H1 (cell line): Measurements from ENCODE around the gene LEUTX.
"Not testable (repeated sequence)": the region's sequence is repeated elsewhere in the genome, so short reads cannot be mapped to it uniquely, and the experiment has no call there.

ENCODE experiments used
- EZH2 ChIP-seq: fragments of 200-600 bp; sonication (generic); IDR thresholded peaks from 2 replicates; pipeline ENCODE4 v1.7.1; 2012; ENCODE audit warnings: low read depth, mild to moderate bottlenecking, moderate library complexity, low read length, inconsistent platforms; ENCODE audit not compliant: severe bottlenecking
- FOSL1 ChIP-seq: IDR thresholded peaks from 2 replicates; pipeline ENCODE4 v1.6.1; 2011; ENCODE audit warnings: mild to moderate bottlenecking, low read depth, low read length, moderate library complexity; ENCODE audit not compliant: insufficient read depth
- NRF1 ChIP-seq: IDR thresholded peaks from 2 replicates; pipeline ENCODE4 v1.6.1; 2011; ENCODE audit warnings: mild to moderate bottlenecking, low read depth, low read length, improper control_type of control experiment
- POLR2A ChIP-seq, 2 experiments: IDR thresholded peaks; 1 replicate in 1 of 2; 2 replicates in 1 of 2; pipeline ENCODE4 v1.6.1; 2011; ENCODE audit warnings: low read depth in 2 of 2, low read length in 2 of 2, mild to moderate bottlenecking in 2 of 2; ENCODE audit errors: control extremely low read depth in 1 of 2
- POLR2AphosphoS5 ChIP-seq: IDR thresholded peaks from 2 replicates; pipeline ENCODE4 v1.6.1; 2011; ENCODE audit warnings: low read depth, low read length
- RXRA ChIP-seq: IDR thresholded peaks from 2 replicates; pipeline ENCODE4 v1.6.1; 2011; ENCODE audit warnings: low read depth, mild to moderate bottlenecking, low read length, moderate library complexity; ENCODE audit not compliant: insufficient read depth
- SP1 ChIP-seq: IDR thresholded peaks from 2 replicates; pipeline ENCODE4 v1.6.1; 2011; ENCODE audit warnings: low read depth, low read length
- YY1 ChIP-seq: IDR thresholded peaks from 2 replicates; pipeline ENCODE4 v1.6.1; 2011; ENCODE audit warnings: low read depth, mild to moderate bottlenecking, low read length
- TF ChIP-seq, protein P1 (sequence below), 3 experiments: IDR thresholded peaks; 1 replicate in 2 of 3; 2 replicates in 1 of 3; pipeline versions ENCODE4 v1.5.1 to v1.6.1; 2011; ENCODE audit warnings: low read length in 3 of 3, mild to moderate bottlenecking in 3 of 3, inconsistent platforms in 2 of 3, low read depth in 1 of 3, moderate library complexity in 1 of 3; ENCODE audit not compliant: insufficient read depth in 1 of 3; ENCODE audit errors: control extremely low read depth in 1 of 3

- TF ChIP-seq FOSL1; POLR2A (IDR thresholded peaks at IDR 0.05; ENCODE audit: control extremely low read depth in 1 of 2, low read depth in 2 of 2, low read length in 2 of 2); NRF1; SP1; POLR2AphosphoS5; YY1; RXRA; EZH2: not testable (repeated sequence)
- TF ChIP-seq, protein P1, sequence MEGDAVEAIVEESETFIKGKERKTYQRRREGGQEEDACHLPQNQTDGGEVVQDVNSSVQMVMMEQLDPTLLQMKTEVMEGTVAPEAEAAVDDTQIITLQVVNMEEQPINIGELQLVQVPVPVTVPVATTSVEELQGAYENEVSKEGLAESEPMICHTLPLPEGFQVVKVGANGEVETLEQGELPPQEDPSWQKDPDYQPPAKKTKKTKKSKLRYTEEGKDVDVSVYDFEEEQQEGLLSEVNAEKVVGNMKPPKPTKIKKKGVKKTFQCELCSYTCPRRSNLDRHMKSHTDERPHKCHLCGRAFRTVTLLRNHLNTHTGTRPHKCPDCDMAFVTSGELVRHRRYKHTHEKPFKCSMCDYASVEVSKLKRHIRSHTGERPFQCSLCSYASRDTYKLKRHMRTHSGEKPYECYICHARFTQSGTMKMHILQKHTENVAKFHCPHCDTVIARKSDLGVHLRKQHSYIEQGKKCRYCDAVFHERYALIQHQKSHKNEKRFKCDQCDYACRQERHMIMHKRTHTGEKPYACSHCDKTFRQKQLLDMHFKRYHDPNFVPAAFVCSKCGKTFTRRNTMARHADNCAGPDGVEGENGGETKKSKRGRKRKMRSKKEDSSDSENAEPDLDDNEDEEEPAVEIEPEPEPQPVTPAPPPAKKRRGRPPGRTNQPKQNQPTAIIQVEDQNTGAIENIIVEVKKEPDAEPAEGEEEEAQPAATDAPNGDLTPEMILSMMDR (IDR thresholded peaks at IDR 0.05; ENCODE audit: control extremely low read depth in 1 of 3, insufficient read depth in 1 of 3, low read depth in 1 of 3, low read length in 3 of 3): not testable (repeated sequence)
Observed at GRCh38 chr19:39814111-39814510, 35.5 kb downstream of the LEUTX start.
